ENCODE data around the gene IMMP2L.
A peak's percentile ranks its signal among the peaks of the same experiment; 100 is the strongest.

DNA sequence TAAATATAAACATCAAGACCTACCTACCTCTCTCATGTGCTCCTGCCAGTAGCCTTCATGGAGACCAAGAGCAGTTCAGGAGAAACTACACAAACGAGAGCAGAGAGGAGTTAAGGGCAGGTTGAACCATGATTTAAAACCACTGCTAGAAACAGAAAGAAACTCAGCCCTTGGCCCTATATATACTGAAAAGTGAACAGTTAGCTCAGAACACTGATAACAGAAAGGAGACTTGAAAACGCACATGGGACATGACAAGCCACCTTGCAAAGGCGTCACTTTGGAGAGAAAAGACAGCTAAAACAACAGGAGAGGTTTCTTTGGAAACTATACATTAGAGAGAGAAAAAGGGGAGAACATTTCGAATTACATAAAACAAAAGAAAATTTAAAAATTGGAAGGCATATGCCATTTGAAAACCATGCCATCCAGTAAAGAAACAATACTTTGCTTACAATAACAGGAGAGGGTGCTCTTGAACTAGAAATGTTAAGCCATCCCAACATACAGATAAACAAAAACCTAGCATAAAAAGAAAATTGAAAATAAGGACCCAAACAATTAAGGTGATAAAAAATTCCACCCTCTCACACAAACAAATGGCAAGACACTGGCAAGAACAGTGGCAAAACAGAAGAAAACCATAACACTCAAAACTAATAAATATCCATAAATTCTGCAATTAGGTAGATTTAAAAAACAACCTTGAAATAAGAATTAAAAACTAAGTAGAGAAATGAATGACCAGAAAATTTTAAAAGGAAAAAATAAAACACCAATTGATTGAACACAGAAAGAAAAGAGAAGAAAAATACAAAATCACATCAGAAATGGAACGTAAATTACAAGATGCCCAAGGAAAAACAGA, 232.7 kb downstream of the IMMP2L start:
- TF ChIP-seq, protein P1, sequence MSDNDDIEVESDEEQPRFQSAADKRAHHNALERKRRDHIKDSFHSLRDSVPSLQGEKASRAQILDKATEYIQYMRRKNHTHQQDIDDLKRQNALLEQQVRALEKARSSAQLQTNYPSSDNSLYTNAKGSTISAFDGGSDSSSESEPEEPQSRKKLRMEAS (IDR thresholded peaks at IDR 0.05; ENCODE audit: low read depth), result no peak
- TF ChIP-seq, protein P2, sequence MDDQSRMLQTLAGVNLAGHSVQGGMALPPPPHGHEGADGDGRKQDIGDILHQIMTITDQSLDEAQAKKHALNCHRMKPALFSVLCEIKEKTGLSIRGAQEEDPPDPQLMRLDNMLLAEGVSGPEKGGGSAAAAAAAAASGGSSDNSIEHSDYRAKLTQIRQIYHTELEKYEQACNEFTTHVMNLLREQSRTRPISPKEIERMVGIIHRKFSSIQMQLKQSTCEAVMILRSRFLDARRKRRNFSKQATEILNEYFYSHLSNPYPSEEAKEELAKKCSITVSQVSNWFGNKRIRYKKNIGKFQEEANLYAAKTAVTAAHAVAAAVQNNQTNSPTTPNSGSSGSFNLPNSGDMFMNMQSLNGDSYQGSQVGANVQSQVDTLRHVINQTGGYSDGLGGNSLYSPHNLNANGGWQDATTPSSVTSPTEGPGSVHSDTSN (IDR thresholded peaks at IDR 0.05), result no peak
- TF ChIP-seq RAD21 (IDR thresholded peaks at IDR 0.05; ENCODE audit: low read length) (peak; percentile 41), YY1 (IDR thresholded peaks at IDR 0.05; ENCODE audit: low read depth) (no peak), SMC3 (IDR thresholded peaks at IDR 0.05; ENCODE audit: low read depth, low read length) (0 out of 2 replicates have a peak, but pooled peaks have one; percentile 11), EZH2phosphoT487 (IDR thresholded peaks at IDR 0.05; ENCODE audit: borderline replicate concordance, low read depth) (no peak), TCF12 (IDR thresholded peaks at IDR 0.05) (no peak), RCOR1 (IDR thresholded peaks at IDR 0.05; ENCODE audit: low read length) (no peak), POLR2AphosphoS5 (IDR thresholded peaks at IDR 0.05; ENCODE audit: low read depth, low read length) (no peak), EP300 (IDR thresholded peaks at IDR 0.05; ENCODE audit: borderline replicate concordance in 1 of 2, low read depth in 1 of 2, low read length in 1 of 2) (no peak)
- TF ChIP-seq, protein P3, sequence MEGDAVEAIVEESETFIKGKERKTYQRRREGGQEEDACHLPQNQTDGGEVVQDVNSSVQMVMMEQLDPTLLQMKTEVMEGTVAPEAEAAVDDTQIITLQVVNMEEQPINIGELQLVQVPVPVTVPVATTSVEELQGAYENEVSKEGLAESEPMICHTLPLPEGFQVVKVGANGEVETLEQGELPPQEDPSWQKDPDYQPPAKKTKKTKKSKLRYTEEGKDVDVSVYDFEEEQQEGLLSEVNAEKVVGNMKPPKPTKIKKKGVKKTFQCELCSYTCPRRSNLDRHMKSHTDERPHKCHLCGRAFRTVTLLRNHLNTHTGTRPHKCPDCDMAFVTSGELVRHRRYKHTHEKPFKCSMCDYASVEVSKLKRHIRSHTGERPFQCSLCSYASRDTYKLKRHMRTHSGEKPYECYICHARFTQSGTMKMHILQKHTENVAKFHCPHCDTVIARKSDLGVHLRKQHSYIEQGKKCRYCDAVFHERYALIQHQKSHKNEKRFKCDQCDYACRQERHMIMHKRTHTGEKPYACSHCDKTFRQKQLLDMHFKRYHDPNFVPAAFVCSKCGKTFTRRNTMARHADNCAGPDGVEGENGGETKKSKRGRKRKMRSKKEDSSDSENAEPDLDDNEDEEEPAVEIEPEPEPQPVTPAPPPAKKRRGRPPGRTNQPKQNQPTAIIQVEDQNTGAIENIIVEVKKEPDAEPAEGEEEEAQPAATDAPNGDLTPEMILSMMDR (IDR thresholded peaks at IDR 0.05), result peak; percentile 34
- TF ChIP-seq, protein P4, sequence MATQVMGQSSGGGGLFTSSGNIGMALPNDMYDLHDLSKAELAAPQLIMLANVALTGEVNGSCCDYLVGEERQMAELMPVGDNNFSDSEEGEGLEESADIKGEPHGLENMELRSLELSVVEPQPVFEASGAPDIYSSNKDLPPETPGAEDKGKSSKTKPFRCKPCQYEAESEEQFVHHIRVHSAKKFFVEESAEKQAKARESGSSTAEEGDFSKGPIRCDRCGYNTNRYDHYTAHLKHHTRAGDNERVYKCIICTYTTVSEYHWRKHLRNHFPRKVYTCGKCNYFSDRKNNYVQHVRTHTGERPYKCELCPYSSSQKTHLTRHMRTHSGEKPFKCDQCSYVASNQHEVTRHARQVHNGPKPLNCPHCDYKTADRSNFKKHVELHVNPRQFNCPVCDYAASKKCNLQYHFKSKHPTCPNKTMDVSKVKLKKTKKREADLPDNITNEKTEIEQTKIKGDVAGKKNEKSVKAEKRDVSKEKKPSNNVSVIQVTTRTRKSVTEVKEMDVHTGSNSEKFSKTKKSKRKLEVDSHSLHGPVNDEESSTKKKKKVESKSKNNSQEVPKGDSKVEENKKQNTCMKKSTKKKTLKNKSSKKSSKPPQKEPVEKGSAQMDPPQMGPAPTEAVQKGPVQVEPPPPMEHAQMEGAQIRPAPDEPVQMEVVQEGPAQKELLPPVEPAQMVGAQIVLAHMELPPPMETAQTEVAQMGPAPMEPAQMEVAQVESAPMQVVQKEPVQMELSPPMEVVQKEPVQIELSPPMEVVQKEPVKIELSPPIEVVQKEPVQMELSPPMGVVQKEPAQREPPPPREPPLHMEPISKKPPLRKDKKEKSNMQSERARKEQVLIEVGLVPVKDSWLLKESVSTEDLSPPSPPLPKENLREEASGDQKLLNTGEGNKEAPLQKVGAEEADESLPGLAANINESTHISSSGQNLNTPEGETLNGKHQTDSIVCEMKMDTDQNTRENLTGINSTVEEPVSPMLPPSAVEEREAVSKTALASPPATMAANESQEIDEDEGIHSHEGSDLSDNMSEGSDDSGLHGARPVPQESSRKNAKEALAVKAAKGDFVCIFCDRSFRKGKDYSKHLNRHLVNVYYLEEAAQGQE (IDR thresholded peaks at IDR 0.05; ENCODE audit: low read depth, low read length), result no peak

Measured in SK-N-SH (cell line).